Heart left ventricle (tissue), 13 donors: ENCODE measurements around the gene PIP5K1A.

ENCODE experiments used
- POLR2A ChIP-seq, 2 donors: fragments of 450-650 bp; IDR thresholded peaks; one replicate each; pipeline ENCODE4 v1.6.1; 2017; ENCODE audit warnings: antibody characterized with exemption in 2 of 2, mild to moderate bottlenecking in 2 of 2, moderate library complexity in 2 of 2
- TF ChIP-seq, protein P1 (sequence below), 12 donors: fragments of 200-600 bp; sonication (generic) in 4 of 12; IDR thresholded peaks; one replicate each; pipeline versions ENCODE4 v1.5.0 to v1.8.0; 2018 to 2022; ENCODE audit warnings: antibody characterized with exemption in 12 of 12, mild to moderate bottlenecking in 5 of 12
- donor health status: ischemic (EF 13 %, LVEDD 7.1; RV severe dilation, severe dysfunction).
- donor health status: DM: no; HTN: yes; CAD: no.
- donor health status: DM: no; HTN: no; CAD: no.
- donor health status: ischemic (EF 25% LVEDD 6.9; RV normal size, moderate dysfunction).
- donor health status: ischemic (EF 25% LVEDD 5.7; RV mildly dilated, moderate dysfunction).
- donor health status: ischemic (EF 35%, LVEDD 5.7; RV mildly dilated, moderate dysfunction).
- donor health status: nonischemic (EF 11% LVEDD 7.7; RV severe dilation, severe dysfunction).
- donor health status: DM: yes; HTN: yes; CAD: no.
- donor health status: PGD.
- donor health status: ischemic (EF 29% LVEDD 5.4; RV normal size, mild dysfunction).
- donor health status: nonischemic (EF 23%, LVEDD 6.1; RV moderate dilation, normal function).

DNA sequence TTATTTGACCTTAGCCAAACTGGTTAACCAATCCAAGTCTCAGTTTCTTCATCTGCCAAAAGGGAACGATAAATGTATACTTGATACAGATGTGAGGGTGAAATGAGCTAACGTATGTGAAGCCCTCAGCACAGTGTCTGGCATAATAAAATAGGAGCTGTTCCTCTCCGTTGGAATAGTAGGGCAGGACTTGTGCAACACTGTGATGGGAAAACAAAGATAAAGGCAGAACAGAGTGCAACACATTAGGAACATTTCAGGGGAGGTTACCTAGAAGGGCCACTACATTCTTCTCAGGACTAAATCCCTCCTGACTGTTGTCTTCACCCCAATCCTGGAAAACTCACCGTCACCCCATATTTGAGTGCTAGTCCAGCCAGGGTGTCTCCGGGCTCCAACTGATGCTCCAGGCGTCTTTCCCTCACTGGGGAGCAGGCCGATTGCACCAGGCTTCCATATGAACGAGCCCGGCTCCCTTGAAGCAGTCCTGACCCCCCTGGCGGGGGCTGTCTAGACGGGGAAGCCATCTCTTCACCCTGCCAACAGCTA lies 33.5 kb upstream of the PIP5K1A start:
- TF ChIP-seq, protein P1, sequence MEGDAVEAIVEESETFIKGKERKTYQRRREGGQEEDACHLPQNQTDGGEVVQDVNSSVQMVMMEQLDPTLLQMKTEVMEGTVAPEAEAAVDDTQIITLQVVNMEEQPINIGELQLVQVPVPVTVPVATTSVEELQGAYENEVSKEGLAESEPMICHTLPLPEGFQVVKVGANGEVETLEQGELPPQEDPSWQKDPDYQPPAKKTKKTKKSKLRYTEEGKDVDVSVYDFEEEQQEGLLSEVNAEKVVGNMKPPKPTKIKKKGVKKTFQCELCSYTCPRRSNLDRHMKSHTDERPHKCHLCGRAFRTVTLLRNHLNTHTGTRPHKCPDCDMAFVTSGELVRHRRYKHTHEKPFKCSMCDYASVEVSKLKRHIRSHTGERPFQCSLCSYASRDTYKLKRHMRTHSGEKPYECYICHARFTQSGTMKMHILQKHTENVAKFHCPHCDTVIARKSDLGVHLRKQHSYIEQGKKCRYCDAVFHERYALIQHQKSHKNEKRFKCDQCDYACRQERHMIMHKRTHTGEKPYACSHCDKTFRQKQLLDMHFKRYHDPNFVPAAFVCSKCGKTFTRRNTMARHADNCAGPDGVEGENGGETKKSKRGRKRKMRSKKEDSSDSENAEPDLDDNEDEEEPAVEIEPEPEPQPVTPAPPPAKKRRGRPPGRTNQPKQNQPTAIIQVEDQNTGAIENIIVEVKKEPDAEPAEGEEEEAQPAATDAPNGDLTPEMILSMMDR (IDR thresholded peaks at IDR 0.05), result peak in 1 of 12 donors; percentile 6
- TF ChIP-seq POLR2A (IDR thresholded peaks at IDR 0.05), result no peak
